ENCODE measurements around the gene DKKL1.

Gene DKKL1

DNA sequence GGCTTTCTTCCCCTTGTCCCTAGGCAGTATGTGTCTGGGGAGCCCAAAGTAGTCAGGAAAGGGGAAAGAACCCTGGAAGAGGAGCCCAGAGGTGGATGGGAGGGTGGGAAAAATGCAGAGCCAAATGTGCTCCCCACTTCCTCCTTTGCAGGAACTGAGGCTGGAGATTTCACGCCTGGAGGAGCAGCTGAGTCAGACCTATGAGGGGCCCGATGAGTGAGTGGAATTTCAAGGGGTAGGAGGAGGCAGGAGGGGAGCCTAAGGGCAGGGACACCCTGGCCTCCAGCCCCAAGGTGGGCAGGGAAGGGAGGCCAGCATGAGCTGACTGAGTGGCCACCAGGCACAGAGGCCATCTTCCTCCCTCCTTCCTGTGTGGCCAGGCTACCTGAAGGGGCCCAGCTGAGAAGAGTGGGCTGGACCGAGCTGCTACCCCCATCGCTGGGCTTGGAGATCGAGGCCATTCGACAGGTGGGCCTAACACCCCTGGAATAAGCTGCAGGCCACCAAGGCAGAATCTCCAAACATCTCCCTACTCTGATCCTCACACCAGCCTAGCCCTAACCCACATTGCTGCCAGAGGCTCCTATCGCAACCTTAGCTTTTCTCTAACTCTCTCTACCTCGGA is 45.3 kb downstream of the DKKL1 start:
- no peak for TF ChIP-seq POLR2A (IDR thresholded peaks at IDR 0.05; ENCODE audit: low read depth, low read length)
- no peak for FAIRE-seq
- no peak for DNase-seq (ENCODE audit: insufficient read length, low spot score)

- FAIRE-seq = no peak
- DNase-seq (ENCODE audit: insufficient read length, low spot score) = no peak
- TF ChIP-seq POLR2A (IDR thresholded peaks at IDR 0.05; ENCODE audit: low read depth, low read length) = no peak
These were observed 45.9 kb downstream of the DKKL1 start for GRCh38 chr19:49409441-49410029.

DNA sequence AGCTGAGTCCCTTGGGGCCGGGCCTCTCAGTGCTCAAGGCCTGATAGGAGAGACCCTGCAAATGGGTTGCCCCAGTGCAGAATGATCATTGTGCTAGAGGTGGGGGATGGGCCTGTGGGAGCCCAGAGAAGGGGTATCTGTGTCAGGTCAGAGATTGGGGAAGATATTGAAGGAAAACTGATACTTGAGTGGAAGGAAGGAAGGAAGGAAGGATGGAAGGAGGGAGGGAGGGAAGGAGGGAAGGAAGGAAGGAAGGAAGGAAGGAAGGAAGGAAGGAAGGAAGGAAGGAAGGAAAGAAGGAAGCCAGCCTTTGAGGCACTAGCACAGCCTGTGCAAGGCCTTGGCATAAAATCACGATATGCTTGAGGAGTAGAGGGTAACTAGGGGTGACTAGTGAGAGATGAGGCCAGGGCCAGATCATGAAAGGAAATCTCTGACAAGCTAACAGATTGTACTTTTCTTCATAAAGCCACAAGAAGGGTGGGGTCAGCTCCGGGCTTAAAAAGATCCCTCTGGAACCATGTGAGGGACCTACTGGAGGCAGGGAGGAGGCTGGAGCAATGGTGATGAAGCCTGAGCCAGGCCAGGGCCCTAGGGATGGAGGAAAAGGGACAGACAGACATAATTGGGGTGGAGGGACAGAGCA is 48.1 kb downstream of the DKKL1 start:
- TF ChIP-seq POLR2A (IDR thresholded peaks at IDR 0.05; ENCODE audit: low read depth, low read length) = no peak
- FAIRE-seq (no peak), DNase-seq (ENCODE audit: insufficient read length, low spot score) (no peak)

DNA sequence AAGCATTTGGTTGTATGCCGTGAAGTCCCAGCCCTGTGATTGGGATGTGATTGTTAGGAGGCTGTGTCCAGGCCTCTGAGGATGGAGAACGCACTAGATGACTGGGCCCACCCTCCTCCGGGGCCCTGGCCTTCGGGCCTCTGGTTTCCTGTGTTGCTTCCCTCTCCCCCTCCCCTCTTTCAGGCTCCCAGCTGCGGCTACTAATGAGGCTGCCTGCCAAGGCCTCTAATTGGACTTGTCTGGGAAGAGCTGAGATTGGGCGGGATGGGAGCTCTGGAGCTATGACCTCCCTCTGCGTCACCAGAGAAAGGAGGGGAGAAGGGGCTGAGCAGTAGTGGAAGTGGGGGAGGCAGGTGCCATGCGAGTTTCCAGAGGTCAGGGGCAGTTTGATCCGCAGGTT is 49.7 kb downstream of the DKKL1 start:
- no peak for DNase-seq (ENCODE audit: insufficient read length, low spot score)
- no peak for TF ChIP-seq POLR2A (IDR thresholded peaks at IDR 0.05; ENCODE audit: low read depth, low read length)
- FAIRE-seq = no peak

DNA sequence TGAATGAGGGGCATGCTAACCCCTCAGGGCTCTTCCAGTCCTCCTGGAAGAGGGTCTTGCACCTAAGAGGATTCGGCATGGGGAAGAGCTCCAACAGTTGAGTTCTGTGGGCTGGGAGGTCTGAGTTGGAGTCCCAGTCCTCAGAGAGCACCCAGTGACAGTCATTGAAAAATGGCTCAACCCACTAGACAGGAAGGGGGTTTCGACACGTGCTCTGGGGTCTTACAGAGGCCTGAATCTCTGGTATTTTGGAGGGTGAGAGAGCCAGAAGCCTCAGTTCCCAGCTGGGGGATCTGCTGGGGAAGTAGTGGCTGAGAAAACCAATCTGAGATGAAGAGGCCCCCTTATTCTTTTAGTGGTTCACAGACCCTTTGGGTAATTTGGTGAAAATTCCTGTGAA is 50.6 kb downstream of the DKKL1 start:
- TF ChIP-seq POLR2A (IDR thresholded peaks at IDR 0.05; ENCODE audit: low read depth, low read length) = no peak
- FAIRE-seq = no peak

DNA sequence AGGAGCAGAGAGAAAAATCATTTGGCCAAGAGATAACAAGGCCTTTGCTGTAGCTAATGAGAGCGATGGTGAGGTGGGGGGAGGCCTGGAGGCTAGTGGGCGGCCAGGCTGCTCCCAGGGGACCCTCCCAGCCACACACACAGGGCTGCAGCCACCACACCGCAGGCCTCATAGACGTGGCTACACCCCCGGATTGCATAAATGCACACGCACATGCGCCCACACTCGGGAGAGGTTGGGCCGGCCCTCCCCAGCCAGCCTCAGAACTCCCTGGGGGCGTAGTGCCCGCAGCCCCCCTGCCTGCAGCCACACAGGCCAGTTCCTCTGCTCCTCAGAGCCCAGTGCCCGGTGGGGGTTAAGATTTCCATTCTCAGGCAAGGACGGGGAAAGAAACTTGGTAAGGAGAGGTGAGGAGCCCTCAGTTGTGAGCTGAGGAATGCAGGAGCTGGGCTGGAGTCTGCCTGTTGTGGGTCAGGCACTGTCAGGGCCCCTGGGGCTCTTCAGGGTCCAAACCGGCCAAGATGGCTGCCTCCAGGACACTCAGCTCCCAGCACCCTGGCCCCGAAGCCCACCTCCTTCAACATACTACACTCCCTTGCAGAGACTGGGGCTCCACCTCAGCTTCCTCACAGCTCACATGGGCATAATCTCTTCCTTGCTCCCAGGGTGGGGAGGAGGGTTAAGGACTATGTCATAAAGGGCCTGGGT is 51.6 kb downstream of the DKKL1 start:
- DNase-seq (ENCODE audit: insufficient read length, low spot score) (no peak), FAIRE-seq (no peak)
- no peak for TF ChIP-seq POLR2A (IDR thresholded peaks at IDR 0.05; ENCODE audit: low read depth, low read length)

More for the DNA sequence above, 50.6 kb downstream of the DKKL1 start:
- DNase-seq (ENCODE audit: insufficient read length, low spot score) = no peak

GRCh38 chr19:49415810-49416200 is 52.1 kb downstream of the DKKL1 start:
- FAIRE-seq (no peak), DNase-seq (ENCODE audit: insufficient read length, low spot score) (no peak)
- no peak for TF ChIP-seq POLR2A (IDR thresholded peaks at IDR 0.05; ENCODE audit: low read depth, low read length)

DNA sequence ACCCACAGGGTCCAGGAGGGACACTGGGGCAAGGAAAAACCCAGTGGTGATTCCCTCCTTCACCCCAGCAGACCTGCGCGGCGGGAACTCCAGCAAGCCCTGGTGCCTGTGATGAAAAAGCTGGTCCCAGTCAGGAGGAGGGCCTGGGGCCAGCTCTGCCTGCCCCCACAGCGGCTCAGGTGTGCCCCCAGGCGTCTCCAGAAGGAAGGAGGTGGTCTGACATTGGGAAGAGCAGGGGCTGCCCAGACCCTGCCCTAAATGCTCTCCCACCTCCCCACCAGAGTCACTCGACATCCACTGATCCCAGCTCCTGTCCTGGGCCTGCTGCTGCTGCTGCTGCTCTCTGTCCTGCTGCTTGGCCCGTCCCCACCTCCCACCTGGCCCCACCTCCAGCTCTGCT is 53.4 kb downstream of the DKKL1 start:
- FAIRE-seq (no peak), DNase-seq (ENCODE audit: insufficient read length, low spot score) (no peak)
- TF ChIP-seq POLR2A (IDR thresholded peaks at IDR 0.05; ENCODE audit: low read depth, low read length) = no peak

- DNase-seq (ENCODE audit: insufficient read length, low spot score) = no peak
- no peak for TF ChIP-seq POLR2A (IDR thresholded peaks at IDR 0.05; ENCODE audit: low read depth, low read length)
- FAIRE-seq = no peak
These were observed 54.8 kb downstream of the DKKL1 start for GRCh38 chr19:49418511-49418910.

GRCh38 chr19:49419173-49419572 is 55.5 kb downstream of the DKKL1 start:
- DNase-seq (ENCODE audit: insufficient read length, low spot score) (no peak), FAIRE-seq (no peak)
- TF ChIP-seq POLR2A (IDR thresholded peaks at IDR 0.05; ENCODE audit: low read depth, low read length) = no peak

DNA sequence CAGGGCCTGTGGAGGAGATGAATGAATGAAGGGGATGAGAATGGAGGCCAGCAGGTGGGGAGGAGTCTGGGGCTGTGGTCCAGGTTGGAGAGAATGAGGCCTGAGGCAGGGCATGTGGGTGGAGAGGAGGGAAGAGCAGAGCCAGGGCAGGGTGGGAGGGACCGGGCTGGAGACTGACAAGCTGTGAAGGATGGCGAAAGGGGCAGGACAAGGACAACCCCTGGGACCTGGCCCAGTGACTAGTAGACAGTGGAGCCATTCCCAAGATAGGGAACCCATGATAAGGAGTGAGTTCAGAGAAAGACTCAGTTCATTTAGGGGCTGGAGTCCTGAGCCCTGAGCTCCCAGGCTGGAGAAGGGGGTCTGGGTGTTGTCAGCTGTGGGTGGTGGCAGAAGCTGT is 56.5 kb downstream of the DKKL1 start:
- DNase-seq (ENCODE audit: insufficient read length, low spot score) (no peak), FAIRE-seq (no peak)
- TF ChIP-seq POLR2A (IDR thresholded peaks at IDR 0.05; ENCODE audit: low read depth, low read length) = no peak

DNA sequence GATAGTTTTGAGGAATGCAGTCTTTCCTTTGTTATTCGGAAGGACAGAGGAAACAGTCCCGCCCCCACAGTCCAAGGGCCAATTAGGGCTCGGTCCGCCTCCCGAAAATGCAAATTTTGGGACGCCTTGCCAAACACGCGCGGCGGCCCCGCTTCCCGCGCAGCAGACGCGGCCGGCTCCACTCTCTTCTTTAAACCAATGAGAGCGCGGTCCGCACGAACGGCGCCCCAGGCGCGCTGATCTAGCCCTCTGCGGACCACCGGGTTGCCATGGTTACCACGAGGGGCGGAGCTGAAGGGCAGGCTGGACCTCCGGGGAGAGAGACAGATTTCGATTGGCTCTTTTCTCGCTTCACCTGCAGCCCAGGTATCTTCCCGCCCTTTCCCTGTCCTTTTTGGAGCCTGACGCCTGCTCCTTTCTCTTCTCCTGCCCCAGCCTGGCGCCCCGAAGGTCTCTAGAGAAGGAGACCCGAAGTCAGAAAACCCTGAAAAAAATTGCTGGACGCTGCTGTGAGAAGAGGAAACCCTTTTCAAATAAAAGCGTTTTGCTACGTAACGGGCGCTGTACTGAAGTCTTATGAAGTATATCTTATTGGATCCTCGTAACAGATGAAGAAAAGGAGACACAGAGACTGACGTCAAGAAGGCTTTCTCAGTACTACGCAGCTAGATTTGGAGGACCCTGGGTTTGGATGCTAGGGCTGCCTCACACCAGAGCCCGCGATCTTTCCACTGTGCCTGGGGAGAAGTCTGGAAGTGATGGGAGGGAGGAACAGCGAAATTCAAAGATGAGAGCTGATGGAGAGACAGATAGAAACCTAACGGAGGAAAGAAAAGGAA is 57.6 kb downstream of the DKKL1 start:
- FAIRE-seq = no peak
- no peak for DNase-seq (ENCODE audit: insufficient read length, low spot score)

GRCh38 chr19:49421878-49422202 is 58.2 kb downstream of the DKKL1 start:
- no peak for TF ChIP-seq POLR2A (IDR thresholded peaks at IDR 0.05; ENCODE audit: low read depth, low read length)
- no peak for FAIRE-seq

More for the DNA sequence above, 57.6 kb downstream of the DKKL1 start:
- TF ChIP-seq POLR2A (IDR thresholded peaks at IDR 0.05; ENCODE audit: low read depth, low read length) = no peak

More at GRCh38 chr19:49421878-49422202, 58.2 kb downstream of the DKKL1 start:
- no peak for DNase-seq (ENCODE audit: insufficient read length, low spot score)
